Measurements from ENCODE around the gene CCNY.

CCNY gene

GRCh38 chr10:35567951-35568350 is 231.6 kb downstream of the CCNY start:
- Histone ChIP-seq H3F3A (ENCODE audit: insufficient read depth, low read length) (no peaks in the 10 kb centered on the region), H3K36me3 (replicated peaks; ENCODE audit: insufficient read depth, low read length) (no peaks in the 10 kb centered on the region), H3K27me3 (replicated peaks; ENCODE audit: insufficient read depth, low read length) (no peaks in the 10 kb centered on the region), H2AFZ (ENCODE audit: low read length) (no peak overlapping the region), H3K4me1 (ENCODE audit: low read length) (no peaks in the 10 kb centered on the region), H3K9ac (ENCODE audit: low read length) (no peak overlapping the region), H3K27ac (ENCODE audit: low read length) (no peak overlapping the region), H4K20me1 (ENCODE audit: insufficient read depth, low read length) (no peaks in the 10 kb centered on the region), H3K4me3 (ENCODE audit: low read length) (no peak overlapping the region), H3K9me2 (replicated peaks; ENCODE audit: insufficient read depth, low read length) (no peaks in the 10 kb centered on the region), H3K4me2 (ENCODE audit: low read depth, low read length) (no peak overlapping the region), H3K9me3 (replicated peaks; ENCODE audit: insufficient read depth, low read length) (no peaks in the 10 kb centered on the region), H3K79me2 (ENCODE audit: low read length) (no peaks in the 10 kb centered on the region)
- TF ChIP-seq EZH2phosphoT487 (IDR thresholded peaks at IDR 0.05; ENCODE audit: low read length) (no peak), EZH2 (optimal IDR thresholded peaks at IDR 0.05; ENCODE audit: low read depth, low read length) (no peak), CTCF (IDR thresholded peaks at IDR 0.05; ENCODE audit: low read length) (no peak)
- no peak for DNase-seq

GRCh38 chr10:35568483-35569015 is 232.2 kb downstream of the CCNY start:
- Histone ChIP-seq H3K9ac (ENCODE audit: low read length) (no peak overlapping the region), H4K20me1 (ENCODE audit: insufficient read depth, low read length) (no peaks in the 10 kb centered on the region), H3K4me3 (ENCODE audit: low read length) (no peak overlapping the region), H3K79me2 (ENCODE audit: low read length) (no peaks in the 10 kb centered on the region), H3K4me1 (ENCODE audit: low read length) (no peaks in the 10 kb centered on the region), H3K9me2 (replicated peaks; ENCODE audit: insufficient read depth, low read length) (no peaks in the 10 kb centered on the region), H2AFZ (ENCODE audit: low read length) (no peak overlapping the region), H3F3A (ENCODE audit: insufficient read depth, low read length) (no peaks in the 10 kb centered on the region), H3K4me2 (ENCODE audit: low read depth, low read length) (no peak overlapping the region), H3K27ac (ENCODE audit: low read length) (no peak overlapping the region), H3K36me3 (replicated peaks; ENCODE audit: insufficient read depth, low read length) (no peaks in the 10 kb centered on the region), H3K27me3 (replicated peaks; ENCODE audit: insufficient read depth, low read length) (no peaks in the 10 kb centered on the region), H3K9me3 (replicated peaks; ENCODE audit: insufficient read depth, low read length) (no peaks in the 10 kb centered on the region)
- DNase-seq, result no peak
- TF ChIP-seq EZH2 (optimal IDR thresholded peaks at IDR 0.05; ENCODE audit: low read depth, low read length) (no peak), CTCF (IDR thresholded peaks at IDR 0.05; ENCODE audit: low read length) (no peak), EZH2phosphoT487 (IDR thresholded peaks at IDR 0.05; ENCODE audit: low read length) (no peak)

DNA sequence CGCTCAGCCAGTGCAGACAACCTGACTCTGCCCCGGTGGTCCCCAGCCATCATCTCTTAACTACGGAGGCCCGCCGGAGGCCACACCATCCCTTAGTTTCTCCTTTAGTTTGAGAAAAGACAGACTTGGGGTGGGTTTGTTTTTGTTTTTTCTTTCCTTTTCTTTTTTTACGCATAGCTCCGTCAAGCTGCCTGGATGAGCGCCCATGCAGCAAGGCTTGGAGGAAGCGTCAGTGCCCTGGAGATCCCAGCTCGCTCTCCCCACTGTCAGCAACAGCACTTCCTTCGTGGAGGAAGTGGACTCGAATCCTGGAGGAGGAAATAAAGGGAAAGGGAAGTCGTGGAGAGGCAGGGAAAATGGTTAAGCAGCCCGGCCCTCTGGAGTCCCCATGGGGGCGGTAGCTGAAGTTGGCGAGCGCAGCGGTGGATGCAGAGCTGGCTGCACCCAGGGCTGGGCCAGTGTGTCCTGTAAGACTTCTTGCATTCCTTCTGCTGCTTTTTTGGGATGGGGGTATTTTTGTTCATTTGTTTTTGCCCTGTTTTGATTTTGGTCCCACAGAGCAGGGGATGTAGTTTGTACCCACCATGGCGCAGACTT is 232.9 kb downstream of the CCNY start:
- no peak overlapping the region for H3K9ac ChIP-seq (ENCODE audit: low read length)
- H3K36me3 ChIP-seq (replicated peaks; ENCODE audit: insufficient read depth, low read length), result no peaks in the 10 kb centered on the region
- H3K79me2 ChIP-seq (ENCODE audit: low read length), result no peaks in the 10 kb centered on the region
- H3F3A ChIP-seq (ENCODE audit: insufficient read depth, low read length), result no peaks in the 10 kb centered on the region
- no peak overlapping the region for H3K27ac ChIP-seq (ENCODE audit: low read length)
- H3K4me1 ChIP-seq (ENCODE audit: low read length), result no peaks in the 10 kb centered on the region
- H4K20me1 ChIP-seq (ENCODE audit: insufficient read depth, low read length), result no peaks in the 10 kb centered on the region
- H3K4me3 ChIP-seq (ENCODE audit: low read length), result no peak overlapping the region
- no peak overlapping the region for H3K4me2 ChIP-seq (ENCODE audit: low read depth, low read length)
- no peaks in the 10 kb centered on the region for H3K9me2 ChIP-seq (replicated peaks; ENCODE audit: insufficient read depth, low read length)
- H3K27me3 ChIP-seq (replicated peaks; ENCODE audit: insufficient read depth, low read length), result no peaks in the 10 kb centered on the region
- TF ChIP-seq CTCF (IDR thresholded peaks at IDR 0.05; ENCODE audit: low read length), result no peak
- no peak overlapping the region for H2AFZ ChIP-seq (ENCODE audit: low read length)
- DNase-seq, result no peak
- no peaks in the 10 kb centered on the region for H3K9me3 ChIP-seq (replicated peaks; ENCODE audit: insufficient read depth, low read length)

All from MM.1S (cell line).